ENCODE results near the gene SCLT1.

GRCh38 chr4:128866691-128867090, 226.6 kb downstream of the SCLT1 start:
- no peak for TF ChIP-seq CTCF (IDR thresholded peaks at IDR 0.05)
- TF ChIP-seq ATF1 (CRISPR knock-in tag; IDR thresholded peaks at IDR 0.05), result no peak
- TF ChIP-seq ATF2 (CRISPR knock-in tag; IDR thresholded peaks at IDR 0.05; ENCODE audit: borderline replicate concordance, low read depth), result no peak
- TF ChIP-seq CREM (CRISPR knock-in tag; IDR thresholded peaks at IDR 0.05), result no peak
- TF ChIP-seq MAX (CRISPR knock-in tag; IDR thresholded peaks at IDR 0.05), result no peak
- TF ChIP-seq ZNF138 (CRISPR knock-in tag; conservative IDR thresholded peaks at IDR 0.05), result no peak
- TF ChIP-seq FOXJ3 (CRISPR knock-in tag; IDR thresholded peaks at IDR 0.05; ENCODE audit: borderline replicate concordance), result no peak
- no peak for TF ChIP-seq NR2C2 (CRISPR knock-in tag; IDR thresholded peaks at IDR 0.05)

Measured in WTC11 (cell line).